ENCODE results near the gene RABGEF1. TPM values are rescaled to one million over a fixed set of nuclear protein-coding genes. Genes with fewer than 3 reads are reported as not detected.

RABGEF1 gene
- total and polyA plus RNA-seq, 9 of the 15 experiments (the other 6 are each of a cell fraction or from before 2014, with no cell fraction given), result 7.0 to 29.3 (median 20.5) TPM

- ChIA-PET POLR2A (no interaction called here), CTCF (ENCODE audit: low intra/inter-chr PET ratio) (no interaction called here)
- intact Hi-C loops (cut with micrococcal nuclease), result no loop called here
- FAIRE-seq (no peak), DNase-seq (ENCODE audit: extremely low read depth in 1 of 4, low spot score in 3 of 4) (no peak), ATAC-seq (no peak)
- Histone ChIP-seq H3K4me3 (no peak overlapping the region), H3K27me3 (ENCODE audit: control insufficient read depth in 2 of 2, insufficient read depth in 2 of 2, low read length in 2 of 2) (no peaks in the 10 kb centered on the region), H3K79me2 (ENCODE audit: control insufficient read depth, insufficient read depth, low read length) (no peaks in the 10 kb centered on the region), H3K36me3 (ENCODE audit: control insufficient read depth, insufficient read depth, low read length) (no peaks in the 10 kb centered on the region), H3K9me3 (replicated peaks; ENCODE audit: control insufficient read depth, insufficient read depth, low read depth, low read length) (no peaks in the 10 kb centered on the region), H3K4me2 (ENCODE audit: insufficient read depth, low read length) (no peak overlapping the region), H3K9me1 (ENCODE audit: control insufficient read depth, insufficient read depth, low read length) (no peaks in the 10 kb centered on the region), H2AFZ (ENCODE audit: low read depth, low read length) (no peak overlapping the region), H3K27ac (ENCODE audit: extremely low read depth, low read depth, low read length) (no peak overlapping the region), H3K4me1 (replicated peaks in 1 of 2; ENCODE audit: control insufficient read depth in 2 of 2, insufficient read depth in 2 of 2, low read length in 2 of 2) (no peaks in the 10 kb centered on the region), H4K20me1 (replicated peaks; ENCODE audit: control insufficient read depth, insufficient read depth, low read length) (no peaks in the 10 kb centered on the region), H3K9ac (ENCODE audit: insufficient read depth in 1 of 2, low read depth in 2 of 2, low read length in 2 of 2) (no peak overlapping the region)
- in situ Hi-C loops (cut with MboI), result no loop called here
- TF ChIP-seq ZSCAN32 (CRISPR knock-in tag; IDR thresholded peaks at IDR 0.05), result no peak
- TF ChIP-seq ATF4 (CRISPR knock-in tag; IDR thresholded peaks at IDR 0.05), result no peak
- no peak for TF ChIP-seq HES1 (IDR thresholded peaks at IDR 0.05; ENCODE audit: low read depth)
- TF ChIP-seq NFIX (CRISPR knock-in tag; IDR thresholded peaks at IDR 0.05; ENCODE audit: low read depth), result no peak
- peak; percentile 85 for TF ChIP-seq ZNF354B (CRISPR knock-in tag; IDR thresholded peaks at IDR 0.05)
- TF ChIP-seq SLC30A9 (CRISPR knock-in tag; IDR thresholded peaks at IDR 0.05), result no peak
- no peak for TF ChIP-seq CXXC5 (CRISPR knock-in tag; IDR thresholded peaks at IDR 0.05)
- TF ChIP-seq ZNF507 (tag; conservative IDR thresholded peaks at IDR 0.05), result peak; percentile 99
- TF ChIP-seq NR2F6 (CRISPR knock-in tag; IDR thresholded peaks at IDR 0.05), result no peak
- no peak for TF ChIP-seq MYC (IDR thresholded peaks at IDR 0.05; ENCODE audit: low read depth, low read length)
- TF ChIP-seq MYC (CRISPR knock-in tag; IDR thresholded peaks at IDR 0.05; ENCODE audit: borderline replicate concordance, low read depth), result no peak
- no peak for TF ChIP-seq MBD2 (IDR thresholded peaks at IDR 0.05; ENCODE audit: borderline replicate concordance, low read depth)
- TF ChIP-seq JUND (IDR thresholded peaks at IDR 0.05; ENCODE audit: borderline replicate concordance, low read depth, low read length), result no peak
- no peak for TF ChIP-seq JUND (tag; IDR thresholded peaks at IDR 0.05; ENCODE audit: borderline replicate concordance, low read depth, low read length)
- TF ChIP-seq KDM2B (CRISPR knock-in tag; IDR thresholded peaks at IDR 0.05), result no peak
- no peak for TF ChIP-seq SRF (CRISPR knock-in tag; IDR thresholded peaks at IDR 0.05)
- no TSS peak for BruUV-seq (replicated peaks)
These were observed 32.7 kb upstream of the RABGEF1 start for GRCh38 chr7:66707825-66708224.
